DOHH2 (cell line): ENCODE measurements around the gene C12orf76.
"Not testable (repeated sequence)": the region's sequence is repeated elsewhere in the genome, so short reads cannot be mapped to it uniquely, and the experiment has no call there.

Experiments used
- H3F3A ChIP-seq: fragments of 200-600 bp; sonication (generic), shearing (Covaris generic); 2 replicates; pipeline ENCODE4 v1.6.0; 2016; ENCODE audit warnings: antibody characterized with exemption, mild to moderate bottlenecking; ENCODE audit not compliant: control insufficient read depth, insufficient read depth
- H3K27ac ChIP-seq: fragments of 200-600 bp; sonication (generic); 2 replicates; pipeline ENCODE4 v1.5.1; 2014; ENCODE audit warnings: low read depth, mild to moderate bottlenecking, low read length, moderate library complexity
- H3K27me3 ChIP-seq: fragments of 200-600 bp; sonication (generic); 2 replicates; pipeline ENCODE4 v1.6.1; 2014; ENCODE audit warnings: mild to moderate bottlenecking, low read length, mixed read lengths; ENCODE audit not compliant: control insufficient read depth
- H3K36me3 ChIP-seq: fragments of 200-600 bp; sonication (generic); 2 replicates; pipeline ENCODE4 v1.6.1; 2014; ENCODE audit warnings: mild to moderate bottlenecking, low read length, moderate library complexity, mixed read lengths; ENCODE audit not compliant: control insufficient read depth
- H3K4me1 ChIP-seq: fragments of 200-600 bp; sonication (generic); 2 replicates; pipeline ENCODE4 v1.6.1; 2014; ENCODE audit warnings: mild to moderate bottlenecking, low read length, mixed read lengths; ENCODE audit not compliant: control insufficient read depth
- H3K4me2 ChIP-seq: fragments of 200-600 bp; sonication (generic); 2 replicates; pipeline ENCODE4 v1.6.0; 2014; ENCODE audit warnings: mild to moderate bottlenecking, low read length, moderate library complexity
- H3K4me3 ChIP-seq: fragments of 200-600 bp; sonication (generic); 2 replicates; pipeline ENCODE4 v1.5.1; 2014; ENCODE audit warnings: mild to moderate bottlenecking, low read length, mixed read lengths
- H3K79me2 ChIP-seq: fragments of 200-600 bp; sonication (generic); 2 replicates; pipeline ENCODE4 v1.6.1; 2014; ENCODE audit warnings: mild to moderate bottlenecking, low read length, mixed read lengths; ENCODE audit not compliant: control insufficient read depth
- H3K9me2 ChIP-seq: fragments of 200-600 bp; sonication (generic); replicated peaks from 2 replicates; pipeline ENCODE4 v1.6.1; 2014; ENCODE audit warnings: mild to moderate bottlenecking, low read length, mixed read lengths; ENCODE audit not compliant: control insufficient read depth
- H3K9me3 ChIP-seq: fragments of 200-600 bp; sonication (generic); 2 replicates; pipeline ENCODE4 v1.6.1; 2014; ENCODE audit warnings: antibody characterized with exemption, low read length, mixed read lengths; ENCODE audit not compliant: control insufficient read depth, insufficient read depth
- H4K20me1 ChIP-seq: fragments of 200-600 bp; sonication (generic); 2 replicates; pipeline ENCODE4 v1.6.0; 2014; ENCODE audit warnings: low read depth, mild to moderate bottlenecking, antibody characterized with exemption, low read length, moderate library complexity; ENCODE audit not compliant: control insufficient read depth, insufficient read depth
- EZH2phosphoT487 ChIP-seq: fragments of 200-600 bp; sonication (generic); IDR thresholded peaks from 2 replicates; pipeline ENCODE4 v1.6.1; 2017; ENCODE audit warnings: borderline replicate concordance, mild to moderate bottlenecking, antibody characterized with exemption, low read length, moderate library complexity, mixed read lengths
- TF ChIP-seq, protein P1 (sequence below): fragments of 200-600 bp; sonication (generic); IDR thresholded peaks from one replicate; pipeline ENCODE4 v1.5.1; 2014; ENCODE audit warnings: antibody characterized with exemption, mild to moderate bottlenecking, low read depth, low read length; ENCODE audit not compliant: poor library complexity, severe bottlenecking

The C12orf76 gene

DNA sequence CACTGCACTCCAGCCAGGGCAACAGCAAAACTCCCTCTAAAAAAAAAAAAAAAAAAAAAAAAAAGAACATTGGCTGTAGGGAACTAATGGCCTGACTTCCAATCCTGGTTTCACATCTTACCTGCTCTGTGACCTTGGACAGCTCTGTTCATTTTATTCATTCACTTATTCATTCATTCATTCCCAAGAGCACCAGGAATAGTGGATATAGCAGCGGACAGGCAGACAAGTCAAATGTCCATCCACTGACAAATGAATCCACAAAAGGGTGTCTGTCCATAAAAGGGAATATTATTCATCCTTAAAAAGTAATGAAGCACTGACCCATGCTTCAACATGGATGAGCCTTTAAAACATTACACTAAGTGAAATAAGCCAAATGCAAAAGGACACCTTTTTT lies 27.6 kb upstream of the C12orf76 start:
- no peaks in the 10 kb centered on the region for H4K20me1 ChIP-seq
- H3K36me3 ChIP-seq = no peaks in the 10 kb centered on the region
- H3F3A ChIP-seq = no peaks in the 10 kb centered on the region
- TF ChIP-seq, protein P1, sequence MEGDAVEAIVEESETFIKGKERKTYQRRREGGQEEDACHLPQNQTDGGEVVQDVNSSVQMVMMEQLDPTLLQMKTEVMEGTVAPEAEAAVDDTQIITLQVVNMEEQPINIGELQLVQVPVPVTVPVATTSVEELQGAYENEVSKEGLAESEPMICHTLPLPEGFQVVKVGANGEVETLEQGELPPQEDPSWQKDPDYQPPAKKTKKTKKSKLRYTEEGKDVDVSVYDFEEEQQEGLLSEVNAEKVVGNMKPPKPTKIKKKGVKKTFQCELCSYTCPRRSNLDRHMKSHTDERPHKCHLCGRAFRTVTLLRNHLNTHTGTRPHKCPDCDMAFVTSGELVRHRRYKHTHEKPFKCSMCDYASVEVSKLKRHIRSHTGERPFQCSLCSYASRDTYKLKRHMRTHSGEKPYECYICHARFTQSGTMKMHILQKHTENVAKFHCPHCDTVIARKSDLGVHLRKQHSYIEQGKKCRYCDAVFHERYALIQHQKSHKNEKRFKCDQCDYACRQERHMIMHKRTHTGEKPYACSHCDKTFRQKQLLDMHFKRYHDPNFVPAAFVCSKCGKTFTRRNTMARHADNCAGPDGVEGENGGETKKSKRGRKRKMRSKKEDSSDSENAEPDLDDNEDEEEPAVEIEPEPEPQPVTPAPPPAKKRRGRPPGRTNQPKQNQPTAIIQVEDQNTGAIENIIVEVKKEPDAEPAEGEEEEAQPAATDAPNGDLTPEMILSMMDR = no peak
- TF ChIP-seq EZH2phosphoT487 = no peak
- H3K4me1 ChIP-seq = peaks cover 21% of the 10 kb centered on the region
- H3K9me3 ChIP-seq = no peaks in the 10 kb centered on the region
- H3K27me3 ChIP-seq = peaks cover 24% of the 10 kb centered on the region
- H3K4me3 ChIP-seq = no peak overlapping the region
- no peak overlapping the region for H3K27ac ChIP-seq
- no peaks in the 10 kb centered on the region for H3K9me2 ChIP-seq
- H3K4me2 ChIP-seq = no peak overlapping the region
- no peaks in the 10 kb centered on the region for H3K79me2 ChIP-seq

DNA sequence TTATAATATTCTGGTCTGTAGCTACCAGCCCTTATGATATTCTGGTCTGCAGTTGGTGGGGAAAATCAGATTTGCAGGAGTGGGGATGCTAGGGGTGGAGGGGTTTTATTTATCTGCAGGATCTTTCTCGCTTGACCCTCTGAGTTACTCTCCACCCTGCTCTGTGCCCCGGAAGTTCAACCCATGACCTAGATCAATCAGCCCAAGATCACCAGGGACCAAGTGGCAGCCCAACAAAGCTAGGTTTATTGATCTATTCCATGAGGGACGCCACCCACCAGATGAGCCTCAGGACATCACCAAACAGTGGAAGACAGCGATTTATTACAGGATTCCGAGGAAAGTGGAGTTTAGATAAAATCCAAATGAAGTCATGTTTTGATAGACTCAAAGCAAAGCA lies 25.8 kb upstream of the C12orf76 start:
- no peak overlapping the region for H3K4me3 ChIP-seq
- H3K79me2 ChIP-seq = no peaks in the 10 kb centered on the region
- no peaks in the 10 kb centered on the region for H4K20me1 ChIP-seq
- TF ChIP-seq, protein P1 = no peak
- no peak for TF ChIP-seq EZH2phosphoT487
- no peak overlapping the region for H3K4me2 ChIP-seq
- no peaks in the 10 kb centered on the region for H3K9me2 ChIP-seq
- no peaks in the 10 kb centered on the region for H3K9me3 ChIP-seq
- peaks cover 24% of the 10 kb centered on the region for H3K27me3 ChIP-seq
- no peaks in the 10 kb centered on the region for H3F3A ChIP-seq
- no peaks in the 10 kb centered on the region for H3K36me3 ChIP-seq
- H3K27ac ChIP-seq = no peak overlapping the region
- H3K4me1 ChIP-seq = peaks cover 7% of the 10 kb centered on the region

DNA sequence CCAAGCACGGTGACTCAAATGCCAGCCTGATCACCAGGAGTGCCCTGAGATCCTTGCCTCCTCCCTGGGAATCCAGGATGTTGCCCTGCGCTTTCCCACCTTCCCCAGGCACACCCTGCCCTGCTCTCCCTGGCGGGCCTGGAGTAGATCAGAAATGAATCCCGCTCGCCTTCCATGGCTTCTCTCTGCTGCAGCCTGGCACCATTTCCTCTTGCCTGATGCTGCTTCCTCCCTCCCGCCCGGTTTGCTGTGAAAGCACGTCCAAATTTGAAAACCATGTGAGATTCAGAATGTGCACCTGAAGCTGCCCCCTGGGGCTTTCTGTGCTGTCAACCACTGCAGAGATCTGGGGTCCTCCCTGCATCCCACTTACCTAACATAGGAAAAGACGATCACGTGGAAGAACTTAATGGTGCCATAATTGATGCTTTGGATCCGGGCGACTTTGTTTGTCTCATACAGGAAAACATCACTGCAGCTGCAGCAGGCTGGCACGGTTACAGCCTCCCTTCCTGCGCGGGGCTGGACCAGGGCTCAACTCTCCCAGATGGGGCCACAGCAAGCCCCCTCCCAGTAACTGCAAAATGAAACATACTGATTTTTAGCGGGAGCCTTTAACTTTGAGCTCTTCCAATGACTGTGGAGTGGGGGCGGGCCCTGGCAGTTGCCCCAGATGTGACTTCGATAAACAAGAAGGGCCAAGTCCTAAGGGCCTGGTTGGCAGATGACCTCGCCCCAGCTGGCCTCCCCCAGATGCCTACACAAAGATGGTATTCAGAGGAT lies 24.9 kb upstream of the C12orf76 start:
- no peaks in the 10 kb centered on the region for H3F3A ChIP-seq
- no peaks in the 10 kb centered on the region for H4K20me1 ChIP-seq
- no peaks in the 10 kb centered on the region for H3K36me3 ChIP-seq
- no peaks in the 10 kb centered on the region for H3K79me2 ChIP-seq
- H3K4me1 ChIP-seq = peaks cover 6% of the 10 kb centered on the region
- TF ChIP-seq EZH2phosphoT487 = no peak
- TF ChIP-seq, protein P1 = no peak
- peak overlapping the region; percentile 14; the same call in 1 of the 2 replicates for H3K4me3 ChIP-seq
- H3K9me3 ChIP-seq = no peaks in the 10 kb centered on the region
- peak overlapping the region; percentile 41 for H3K4me2 ChIP-seq
- no peaks in the 10 kb centered on the region for H3K9me2 ChIP-seq
- peaks cover 24% of the 10 kb centered on the region for H3K27me3 ChIP-seq
- no peak overlapping the region for H3K27ac ChIP-seq

GRCh38 chr12:110072636-110073035 lies 24.3 kb upstream of the C12orf76 start:
- H3K9me2 ChIP-seq, H3F3A ChIP-seq, H3K9me3 ChIP-seq, H3K4me3 ChIP-seq, H3K36me3 ChIP-seq, H3K4me1 ChIP-seq, H3K4me2 ChIP-seq, H3K79me2 ChIP-seq, H4K20me1 ChIP-seq, H3K27ac ChIP-seq: not testable (repeated sequence)
- H3K27me3 ChIP-seq = peaks cover 24% of the 10 kb centered on the region
